GM23338 (cell line): Measurements from ENCODE around the gene CBFA2T2.

ENCODE experiments used
- CREB1 ChIP-seq: fragments of 250-450 bp; sonication (Bioruptor Pico); IDR thresholded peaks from 2 replicates; pipeline ENCODE4 v1.5.0; 2020; ENCODE audit warnings: low read depth, mild to moderate bottlenecking, moderate library complexity
- EZH2 ChIP-seq: fragments of 200-600 bp; sonication (generic); IDR thresholded peaks from one replicate; pipeline ENCODE4 v1.8.0; 2017; ENCODE audit warnings: antibody characterized with exemption, mild to moderate bottlenecking, low read depth; ENCODE audit not compliant: unreplicated experiment
- POLR2AphosphoS5 ChIP-seq: IDR thresholded peaks from 2 replicates; pipeline ENCODE4 v1.6.1; 2016; ENCODE audit warnings: antibody characterized with exemption, low read depth
- STAT1 ChIP-seq: IDR thresholded peaks from one replicate; pipeline ENCODE4 v1.6.1; 2016; ENCODE audit warnings: antibody characterized with exemption; ENCODE audit not compliant: unreplicated experiment
- ZNF331 ChIP-seq: fragments of 250-450 bp; sonication (Bioruptor Pico); IDR thresholded peaks from 2 replicates; pipeline ENCODE4 v1.5.0; 2020; ENCODE audit warnings: low read depth, mild to moderate bottlenecking, moderate library complexity
- TF ChIP-seq, protein P1 (sequence below), 2 experiments: fragments of 200-600 bp in 1 of 2; sonication (generic) in 1 of 2; conservative IDR thresholded peaks; 2 replicates each; pipeline versions ENCODE4 v1.5.1 to v1.6.1; 2016 to 2017; ENCODE audit warnings: antibody characterized with exemption in 2 of 2, low read depth in 2 of 2, mild to moderate bottlenecking in 2 of 2, moderate library complexity in 1 of 2
- TF ChIP-seq, protein P2 (sequence below): IDR thresholded peaks from one replicate; pipeline ENCODE4 v1.6.1; 2018; ENCODE audit warnings: antibody characterized with exemption; ENCODE audit not compliant: unreplicated experiment

DNA sequence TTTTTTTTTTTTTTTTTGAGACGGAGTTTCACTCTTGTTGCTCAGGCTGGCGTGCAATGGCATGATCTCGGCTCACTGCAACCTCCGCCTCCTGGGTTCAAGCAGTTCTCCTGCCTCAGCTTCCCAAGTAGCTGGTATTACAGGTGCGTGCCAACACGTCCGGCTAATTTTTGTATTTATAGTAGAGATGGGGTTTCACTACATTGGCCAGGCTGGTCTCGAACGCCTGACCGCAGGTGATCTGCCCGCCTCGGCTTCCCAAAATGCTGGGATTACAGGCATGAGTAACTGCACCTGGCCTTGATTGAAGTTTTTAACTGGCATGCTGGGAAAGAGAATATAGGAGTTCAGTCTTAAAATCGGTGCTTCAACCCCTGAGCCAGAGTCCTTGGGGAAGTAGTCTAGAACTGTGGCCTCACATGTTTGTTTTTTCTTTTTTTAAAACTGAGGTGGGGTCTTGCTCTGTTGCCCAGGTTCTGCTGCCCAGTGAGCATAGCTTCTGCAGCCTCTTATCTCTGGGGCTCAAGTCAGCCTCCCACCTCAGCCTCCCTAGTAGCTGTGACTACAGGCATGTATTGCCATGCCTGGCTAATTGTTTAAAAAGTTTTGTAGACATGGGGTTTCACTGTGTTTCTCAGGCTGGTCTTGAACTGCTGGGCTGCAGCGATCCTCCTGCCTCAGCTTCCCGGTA, 3.3 kb downstream of the CBFA2T2 start:
- TF ChIP-seq, protein P1, sequence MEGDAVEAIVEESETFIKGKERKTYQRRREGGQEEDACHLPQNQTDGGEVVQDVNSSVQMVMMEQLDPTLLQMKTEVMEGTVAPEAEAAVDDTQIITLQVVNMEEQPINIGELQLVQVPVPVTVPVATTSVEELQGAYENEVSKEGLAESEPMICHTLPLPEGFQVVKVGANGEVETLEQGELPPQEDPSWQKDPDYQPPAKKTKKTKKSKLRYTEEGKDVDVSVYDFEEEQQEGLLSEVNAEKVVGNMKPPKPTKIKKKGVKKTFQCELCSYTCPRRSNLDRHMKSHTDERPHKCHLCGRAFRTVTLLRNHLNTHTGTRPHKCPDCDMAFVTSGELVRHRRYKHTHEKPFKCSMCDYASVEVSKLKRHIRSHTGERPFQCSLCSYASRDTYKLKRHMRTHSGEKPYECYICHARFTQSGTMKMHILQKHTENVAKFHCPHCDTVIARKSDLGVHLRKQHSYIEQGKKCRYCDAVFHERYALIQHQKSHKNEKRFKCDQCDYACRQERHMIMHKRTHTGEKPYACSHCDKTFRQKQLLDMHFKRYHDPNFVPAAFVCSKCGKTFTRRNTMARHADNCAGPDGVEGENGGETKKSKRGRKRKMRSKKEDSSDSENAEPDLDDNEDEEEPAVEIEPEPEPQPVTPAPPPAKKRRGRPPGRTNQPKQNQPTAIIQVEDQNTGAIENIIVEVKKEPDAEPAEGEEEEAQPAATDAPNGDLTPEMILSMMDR (conservative IDR thresholded peaks at IDR 0.05; ENCODE audit: low read depth in 2 of 2) = no peak
- no peak for TF ChIP-seq STAT1
- no peak for TF ChIP-seq EZH2
- no peak for TF ChIP-seq POLR2AphosphoS5
- TF ChIP-seq ZNF331 (CRISPR knock-in tag) = no peak
- TF ChIP-seq, protein P2, sequence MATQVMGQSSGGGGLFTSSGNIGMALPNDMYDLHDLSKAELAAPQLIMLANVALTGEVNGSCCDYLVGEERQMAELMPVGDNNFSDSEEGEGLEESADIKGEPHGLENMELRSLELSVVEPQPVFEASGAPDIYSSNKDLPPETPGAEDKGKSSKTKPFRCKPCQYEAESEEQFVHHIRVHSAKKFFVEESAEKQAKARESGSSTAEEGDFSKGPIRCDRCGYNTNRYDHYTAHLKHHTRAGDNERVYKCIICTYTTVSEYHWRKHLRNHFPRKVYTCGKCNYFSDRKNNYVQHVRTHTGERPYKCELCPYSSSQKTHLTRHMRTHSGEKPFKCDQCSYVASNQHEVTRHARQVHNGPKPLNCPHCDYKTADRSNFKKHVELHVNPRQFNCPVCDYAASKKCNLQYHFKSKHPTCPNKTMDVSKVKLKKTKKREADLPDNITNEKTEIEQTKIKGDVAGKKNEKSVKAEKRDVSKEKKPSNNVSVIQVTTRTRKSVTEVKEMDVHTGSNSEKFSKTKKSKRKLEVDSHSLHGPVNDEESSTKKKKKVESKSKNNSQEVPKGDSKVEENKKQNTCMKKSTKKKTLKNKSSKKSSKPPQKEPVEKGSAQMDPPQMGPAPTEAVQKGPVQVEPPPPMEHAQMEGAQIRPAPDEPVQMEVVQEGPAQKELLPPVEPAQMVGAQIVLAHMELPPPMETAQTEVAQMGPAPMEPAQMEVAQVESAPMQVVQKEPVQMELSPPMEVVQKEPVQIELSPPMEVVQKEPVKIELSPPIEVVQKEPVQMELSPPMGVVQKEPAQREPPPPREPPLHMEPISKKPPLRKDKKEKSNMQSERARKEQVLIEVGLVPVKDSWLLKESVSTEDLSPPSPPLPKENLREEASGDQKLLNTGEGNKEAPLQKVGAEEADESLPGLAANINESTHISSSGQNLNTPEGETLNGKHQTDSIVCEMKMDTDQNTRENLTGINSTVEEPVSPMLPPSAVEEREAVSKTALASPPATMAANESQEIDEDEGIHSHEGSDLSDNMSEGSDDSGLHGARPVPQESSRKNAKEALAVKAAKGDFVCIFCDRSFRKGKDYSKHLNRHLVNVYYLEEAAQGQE = no peak
- no peak for TF ChIP-seq CREB1 (CRISPR knock-in tag)
